ENCODE measurements around the gene SMR3A.

DNA sequence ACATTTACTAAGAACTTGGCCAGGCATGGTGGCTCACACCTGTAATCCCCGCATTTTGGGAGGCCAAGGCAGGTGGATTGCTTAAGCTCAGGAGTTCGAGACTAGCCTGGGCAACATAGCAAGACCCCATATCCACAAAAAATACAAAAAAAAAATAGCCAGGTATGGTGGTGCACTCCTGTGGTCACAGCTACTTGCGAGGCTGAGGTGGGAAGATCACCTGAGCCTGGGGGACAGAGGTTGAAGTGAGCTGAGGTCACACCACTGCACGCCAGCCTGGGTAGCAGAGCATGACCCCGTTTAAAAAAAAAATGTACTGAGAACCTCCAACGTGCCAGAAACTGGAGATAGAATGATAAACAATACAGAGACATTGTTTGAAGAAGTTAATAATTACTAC, 45.2 kb downstream of the SMR3A start:
- TF ChIP-seq, protein P1, sequence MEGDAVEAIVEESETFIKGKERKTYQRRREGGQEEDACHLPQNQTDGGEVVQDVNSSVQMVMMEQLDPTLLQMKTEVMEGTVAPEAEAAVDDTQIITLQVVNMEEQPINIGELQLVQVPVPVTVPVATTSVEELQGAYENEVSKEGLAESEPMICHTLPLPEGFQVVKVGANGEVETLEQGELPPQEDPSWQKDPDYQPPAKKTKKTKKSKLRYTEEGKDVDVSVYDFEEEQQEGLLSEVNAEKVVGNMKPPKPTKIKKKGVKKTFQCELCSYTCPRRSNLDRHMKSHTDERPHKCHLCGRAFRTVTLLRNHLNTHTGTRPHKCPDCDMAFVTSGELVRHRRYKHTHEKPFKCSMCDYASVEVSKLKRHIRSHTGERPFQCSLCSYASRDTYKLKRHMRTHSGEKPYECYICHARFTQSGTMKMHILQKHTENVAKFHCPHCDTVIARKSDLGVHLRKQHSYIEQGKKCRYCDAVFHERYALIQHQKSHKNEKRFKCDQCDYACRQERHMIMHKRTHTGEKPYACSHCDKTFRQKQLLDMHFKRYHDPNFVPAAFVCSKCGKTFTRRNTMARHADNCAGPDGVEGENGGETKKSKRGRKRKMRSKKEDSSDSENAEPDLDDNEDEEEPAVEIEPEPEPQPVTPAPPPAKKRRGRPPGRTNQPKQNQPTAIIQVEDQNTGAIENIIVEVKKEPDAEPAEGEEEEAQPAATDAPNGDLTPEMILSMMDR (IDR thresholded peaks at IDR 0.05; ENCODE audit: low read depth, low read length, poor library complexity, severe bottlenecking) = no peak
- TF ChIP-seq EZH2phosphoT487 (IDR thresholded peaks at IDR 0.05; ENCODE audit: borderline replicate concordance, low read length) = no peak
